Calu3 (cell line): ENCODE data around the gene FAM174C. TPM values are rescaled to one million over a fixed set of nuclear protein-coding genes. Genes with fewer than 3 reads are reported as not detected.
A peak's percentile ranks its signal among the peaks of the same experiment; 100 is the strongest.

Experiments
- BruUV-seq: library from RNA; stranded (reverse); fragments of 400-500 nt; replicated peaks from 2 replicates; lab custom pipeline; 2021; lab: Mats Ljungman, UMichigan
- CTCF ChIA-PET: fragments of 300-600 bp; sonication (Branson Sonifier 250); formaldehyde crosslinking; loops from one replicate; lab custom pipeline; 2022; ENCODE audit warnings: antibody characterized with exemption; lab: Charles Lee
- DNase-seq: peaks from one replicate; pipeline ENCODE4 v3.0.0; 2022
- H3K27ac Mint-ChIP-seq: one replicate; pipeline ENCODE4 v1.8.0; 2022; ENCODE audit warnings: mixed read lengths; ENCODE audit not compliant: unreplicated experiment
- H3K27me3 Mint-ChIP-seq: one replicate; pipeline ENCODE4 v1.8.0; 2022; ENCODE audit warnings: mixed read lengths; ENCODE audit not compliant: unreplicated experiment
- H3K36me3 Mint-ChIP-seq: one replicate; pipeline ENCODE4 v1.8.0; 2022; ENCODE audit warnings: mild to moderate bottlenecking, moderate library complexity, mixed read lengths; ENCODE audit not compliant: insufficient read depth, unreplicated experiment
- H3K4me1 Mint-ChIP-seq: one replicate; pipeline ENCODE4 v1.8.0; 2022; ENCODE audit warnings: mild to moderate bottlenecking, low read depth, mixed read lengths; ENCODE audit not compliant: unreplicated experiment
- H3K4me3 Mint-ChIP-seq: one replicate; pipeline ENCODE4 v1.8.0; 2022; ENCODE audit warnings: mild to moderate bottlenecking, low read depth, moderate library complexity, mixed read lengths; ENCODE audit not compliant: unreplicated experiment
- H3K9me3 Mint-ChIP-seq: one replicate; pipeline ENCODE4 v1.8.0; 2022; ENCODE audit warnings: low read depth, mixed read lengths; ENCODE audit not compliant: unreplicated experiment
- intact Hi-C: fragments of 100-400 bp; cut with micrococcal nuclease; formaldehyde crosslinking; loops from one replicate; pipeline ENCODE4 v1.10.0; 2022; ENCODE audit not compliant: unreplicated experiment
- total RNA-seq: library from RNA; stranded (reverse); gene quantifications from 2 replicates; pipeline ENCODE4 v1.2.3, GENCODE V29; 2022
- TF ChIP-seq, protein P1 (sequence below): fragments of 200-600 bp; IDR thresholded peaks from one replicate; pipeline ENCODE4 v1.8.0; 2022; ENCODE audit warnings: antibody characterized with exemption; ENCODE audit not compliant: unreplicated experiment

FAM174C gene
- total RNA-seq, 1 experiment from 2014 or later = 34.4 TPM

DNA sequence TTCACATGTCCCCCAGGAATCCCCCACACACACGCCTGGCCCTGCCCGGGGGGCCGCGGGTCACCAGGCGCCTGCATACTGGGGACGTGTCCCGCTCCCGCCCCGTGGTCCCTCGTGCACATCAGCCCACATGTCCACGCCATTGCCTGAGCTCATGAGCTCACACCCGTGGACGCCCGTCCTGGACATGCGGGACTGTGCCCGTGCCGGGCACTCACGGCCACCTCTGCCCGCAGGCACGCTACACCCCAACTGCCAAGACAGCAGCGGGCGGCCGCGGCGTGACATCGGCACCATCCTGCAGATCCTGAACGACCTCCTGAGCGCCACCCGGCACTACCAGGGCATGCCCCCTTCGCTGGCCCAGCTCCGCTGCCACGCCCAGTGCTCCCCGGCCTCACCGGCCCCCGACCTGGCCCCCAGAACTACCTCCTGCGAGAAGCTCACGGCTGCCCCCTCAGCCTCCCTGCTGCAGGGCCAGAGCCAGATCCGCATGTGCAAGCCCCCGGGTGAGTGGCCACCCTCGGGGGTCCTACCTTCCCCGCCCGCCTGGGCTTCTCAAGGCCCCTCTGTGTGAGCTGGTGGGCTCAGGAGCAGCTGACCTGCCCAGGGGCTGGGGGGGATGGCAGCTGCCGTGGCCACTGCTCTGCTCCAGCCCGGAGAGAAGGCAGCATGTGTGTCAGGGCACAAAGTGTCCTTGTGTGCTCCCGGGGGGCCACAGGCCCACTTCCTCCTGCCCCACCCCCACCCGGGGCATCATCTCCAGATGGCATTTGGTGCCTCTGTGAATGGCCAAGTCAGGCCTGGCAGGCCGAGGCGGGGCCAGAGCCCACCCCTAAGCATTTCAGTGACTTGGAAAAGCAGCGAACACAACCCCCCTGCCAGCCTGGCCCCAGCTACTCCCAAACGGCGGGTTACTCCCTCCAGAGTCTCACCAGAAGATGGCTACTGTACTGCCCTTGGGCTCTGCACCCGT is 19.9 kb upstream of the FAM174C start:
- TF ChIP-seq, protein P1, sequence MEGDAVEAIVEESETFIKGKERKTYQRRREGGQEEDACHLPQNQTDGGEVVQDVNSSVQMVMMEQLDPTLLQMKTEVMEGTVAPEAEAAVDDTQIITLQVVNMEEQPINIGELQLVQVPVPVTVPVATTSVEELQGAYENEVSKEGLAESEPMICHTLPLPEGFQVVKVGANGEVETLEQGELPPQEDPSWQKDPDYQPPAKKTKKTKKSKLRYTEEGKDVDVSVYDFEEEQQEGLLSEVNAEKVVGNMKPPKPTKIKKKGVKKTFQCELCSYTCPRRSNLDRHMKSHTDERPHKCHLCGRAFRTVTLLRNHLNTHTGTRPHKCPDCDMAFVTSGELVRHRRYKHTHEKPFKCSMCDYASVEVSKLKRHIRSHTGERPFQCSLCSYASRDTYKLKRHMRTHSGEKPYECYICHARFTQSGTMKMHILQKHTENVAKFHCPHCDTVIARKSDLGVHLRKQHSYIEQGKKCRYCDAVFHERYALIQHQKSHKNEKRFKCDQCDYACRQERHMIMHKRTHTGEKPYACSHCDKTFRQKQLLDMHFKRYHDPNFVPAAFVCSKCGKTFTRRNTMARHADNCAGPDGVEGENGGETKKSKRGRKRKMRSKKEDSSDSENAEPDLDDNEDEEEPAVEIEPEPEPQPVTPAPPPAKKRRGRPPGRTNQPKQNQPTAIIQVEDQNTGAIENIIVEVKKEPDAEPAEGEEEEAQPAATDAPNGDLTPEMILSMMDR = no peak
- intact Hi-C loops = no loop called here
- no peak for DNase-seq
- no peak overlapping the region for H3K27ac Mint-ChIP-seq
- H3K36me3 Mint-ChIP-seq = peaks cover 95% of the 10 kb centered on the region
- H3K9me3 Mint-ChIP-seq = no peaks in the 10 kb centered on the region
- CTCF ChIA-PET = no interaction called here
- BruUV-seq = no TSS peak
- H3K4me3 Mint-ChIP-seq = peak overlapping the region; percentile 88
- peaks cover 8% of the 10 kb centered on the region for H3K4me1 Mint-ChIP-seq
- H3K27me3 Mint-ChIP-seq = no peaks in the 10 kb centered on the region

DNA sequence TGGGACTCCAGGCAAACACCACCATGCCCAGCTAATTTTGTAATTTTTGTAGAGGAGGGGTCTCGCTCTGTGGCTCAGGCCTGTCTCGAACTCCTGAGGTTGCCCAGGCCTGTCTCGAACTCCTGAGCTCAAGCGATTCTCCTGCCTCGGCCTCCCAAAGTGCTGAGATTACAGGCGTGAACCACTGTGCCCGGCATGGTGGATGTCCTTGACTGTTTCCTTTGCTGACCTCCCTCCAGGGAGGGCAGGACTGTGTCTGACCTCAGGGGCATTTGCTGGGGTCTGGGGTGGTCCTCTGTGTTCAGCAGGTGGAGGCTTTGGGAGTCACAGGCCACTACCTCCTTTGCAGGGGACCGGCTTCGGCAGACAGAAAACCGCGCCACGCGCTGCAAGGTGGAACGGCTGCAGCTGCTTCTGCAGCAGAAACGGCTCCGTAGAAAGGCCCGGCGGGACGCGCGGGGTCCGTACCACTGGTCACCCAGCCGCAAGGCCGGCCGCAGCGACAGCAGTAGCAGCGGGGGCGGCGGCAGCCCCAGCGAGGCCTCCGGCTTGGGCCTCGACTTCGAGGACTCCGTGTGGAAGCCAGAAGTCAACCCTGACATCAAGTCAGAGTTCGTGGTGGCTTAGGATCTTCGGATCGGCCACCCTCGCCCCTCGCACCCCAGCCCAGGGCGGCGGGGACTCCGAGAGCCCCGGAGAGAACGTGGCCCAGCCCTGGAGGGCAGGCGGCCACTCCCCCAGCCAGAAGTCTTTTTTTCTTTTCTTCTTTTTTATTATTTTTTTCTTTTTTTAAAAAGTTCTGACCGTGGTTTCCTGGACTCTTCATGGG is 18.5 kb upstream of the FAM174C start:
- no TSS peak for BruUV-seq
- TF ChIP-seq, protein P1 = no peak
- Mint-ChIP-seq H3K4me3 (no peak overlapping the region), H3K36me3 (peaks cover 97% of the 10 kb centered on the region), H3K9me3 (no peaks in the 10 kb centered on the region), H3K4me1 (peaks cover 15% of the 10 kb centered on the region), H3K27ac (no peak overlapping the region), H3K27me3 (no peaks in the 10 kb centered on the region)
- DNase-seq = no peak
- CTCF ChIA-PET = no interaction called here
- intact Hi-C loops = no loop called here

DNA sequence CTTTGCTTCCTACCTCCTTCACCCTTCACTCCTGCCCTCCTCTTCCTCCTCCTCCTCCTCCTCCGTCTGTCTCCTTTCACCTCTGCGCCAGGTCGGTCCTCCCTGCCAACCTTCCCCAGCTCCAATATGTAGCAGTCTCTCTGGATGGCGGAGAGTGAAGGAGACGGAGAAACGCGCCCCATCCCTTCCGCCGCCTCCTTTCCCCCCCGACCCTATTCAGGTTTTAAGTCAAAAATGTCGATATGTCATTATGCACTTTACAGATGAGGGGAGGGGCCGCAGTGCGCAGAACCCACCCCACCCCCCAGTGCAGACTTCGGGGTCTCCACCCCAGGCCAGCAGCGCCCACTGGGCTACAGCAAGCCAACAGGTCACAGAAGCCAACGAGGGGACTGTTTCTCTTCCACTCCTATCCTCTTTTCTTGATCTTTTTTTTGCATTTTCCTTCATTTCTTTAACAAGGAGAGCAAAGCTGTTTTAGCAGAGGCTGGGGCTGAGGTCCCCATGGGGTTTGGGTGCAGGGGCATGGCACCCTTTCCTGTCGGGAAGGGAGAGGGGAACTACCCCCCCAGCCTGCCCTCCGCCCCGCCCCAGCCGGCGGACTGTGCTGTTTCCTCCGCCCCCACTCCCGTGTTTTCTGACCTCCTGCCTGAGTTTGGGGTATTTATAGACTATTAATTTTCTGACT is 17.7 kb upstream of the FAM174C start:
- no peaks in the 10 kb centered on the region for H3K27me3 Mint-ChIP-seq
- peaks cover 23% of the 10 kb centered on the region for H3K4me1 Mint-ChIP-seq
- intact Hi-C loops = no loop called here
- TF ChIP-seq, protein P1 = no peak
- BruUV-seq = no TSS peak
- H3K27ac Mint-ChIP-seq = peak overlapping the region; percentile 97
- no peak overlapping the region for H3K4me3 Mint-ChIP-seq
- no peak for DNase-seq
- peaks cover 97% of the 10 kb centered on the region for H3K36me3 Mint-ChIP-seq
- H3K9me3 Mint-ChIP-seq = no peaks in the 10 kb centered on the region
- CTCF ChIA-PET = no interaction called here

GRCh38 chr19:1258163-1258492 is 17.2 kb upstream of the FAM174C start:
- no peak for DNase-seq
- TSS peak; percentile 13 for BruUV-seq
- Mint-ChIP-seq H3K9me3 (no peaks in the 10 kb centered on the region), H3K4me3 (no peak overlapping the region), H3K4me1 (peaks cover 28% of the 10 kb centered on the region), H3K27ac (peak overlapping the region; percentile 97), H3K36me3 (peaks cover 97% of the 10 kb centered on the region), H3K27me3 (no peaks in the 10 kb centered on the region)
- intact Hi-C loops = no loop called here
- CTCF ChIA-PET = no interaction called here
- TF ChIP-seq, protein P1 = no peak
